NB4 (cell line): Measurements from ENCODE around the gene ACOT6.

Experiments used
- CTCF ChIP-seq: IDR thresholded peaks from one replicate; pipeline ENCODE4 v1.5.1; 2012; ENCODE audit warnings: low read depth, low read length
- MYC ChIP-seq: IDR thresholded peaks from 2 replicates; pipeline ENCODE4 v1.6.1; 2011; ENCODE audit warnings: low read depth, low read length
- POLR2A ChIP-seq: IDR thresholded peaks from 2 replicates; pipeline ENCODE4 v1.6.1; 2011; ENCODE audit warnings: mild to moderate bottlenecking; ENCODE audit not compliant: insufficient read length; ENCODE audit errors: extremely low read depth

GRCh38 chr14:73613419-73613963 lies 1.2 kb downstream of the ACOT6 start:
- TF ChIP-seq CTCF (no peak), POLR2A (no peak), MYC (no peak)
